ENCODE measurements around the gene SV2C. TPM values are rescaled to one million over a fixed set of nuclear protein-coding genes. Genes with fewer than 3 reads are reported as not detected.

The SV2C gene
- total RNA-seq, 1 donor, result not detected

DNA sequence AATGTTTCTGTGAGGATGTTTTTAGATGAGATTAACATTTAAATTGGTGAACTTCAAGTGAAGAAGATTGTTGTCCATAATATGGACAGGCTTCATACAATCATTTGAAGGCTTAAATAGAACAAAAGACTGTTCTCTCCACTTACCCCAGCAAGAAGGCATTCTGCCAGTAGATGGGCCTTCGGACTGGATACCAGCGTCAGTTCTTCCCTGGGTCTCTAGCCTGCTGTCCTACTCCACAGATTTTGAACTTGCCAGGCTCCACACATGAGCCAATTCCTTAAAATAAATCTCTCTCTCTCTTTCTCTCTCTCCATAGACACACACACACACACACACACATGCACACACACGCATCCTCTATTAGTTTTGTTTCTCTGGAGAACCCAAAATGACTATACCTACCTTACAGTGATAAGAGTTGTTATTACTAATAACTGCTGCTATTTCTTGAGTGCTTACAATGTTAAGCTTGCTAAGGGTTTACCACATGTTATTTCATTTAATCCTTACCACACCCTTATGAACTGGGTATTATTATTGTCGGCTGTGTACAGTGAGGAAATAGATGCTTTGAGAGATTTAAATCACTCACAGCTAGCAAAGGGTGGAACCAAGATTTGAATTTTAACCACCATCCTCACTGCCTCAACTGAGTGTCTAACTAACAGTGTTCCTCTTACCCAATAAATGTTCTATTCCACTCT lies 300.1 kb downstream of the SV2C start:
- DNase-seq (ENCODE audit: insufficient read length, low spot score, missing footprints), result no peak
- no peaks in the 10 kb centered on the region for H3K9me3 ChIP-seq (ENCODE audit: low read depth, low read length)

DNA sequence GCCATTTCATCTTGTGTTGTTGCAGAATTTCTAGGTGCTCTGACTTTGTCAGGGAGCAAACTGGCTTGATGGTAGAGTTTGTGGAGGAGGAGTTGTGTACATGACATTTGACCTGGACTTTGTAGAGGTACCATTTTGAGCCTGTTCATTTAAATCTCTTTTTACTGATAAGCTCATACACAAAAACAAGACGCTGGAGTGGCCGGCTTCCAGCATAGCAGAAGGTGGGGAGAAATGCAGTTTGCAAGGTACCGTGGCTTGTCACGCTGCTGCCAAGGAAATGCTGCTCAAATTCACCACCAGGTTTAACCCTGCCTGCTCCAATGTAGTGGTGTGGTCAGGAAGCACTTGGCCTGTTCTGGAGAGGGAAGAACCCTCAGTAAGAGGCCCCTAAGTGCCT lies 301.0 kb downstream of the SV2C start:
- Histone ChIP-seq H4K20me1 (ENCODE audit: insufficient read depth, low read length) (no peaks in the 10 kb centered on the region), H3K9me3 (ENCODE audit: low read depth, low read length) (no peaks in the 10 kb centered on the region), H3K27me3 (ENCODE audit: insufficient read depth, low read length) (no peaks in the 10 kb centered on the region), H3K36me3 (ENCODE audit: insufficient read depth, low read length) (no peaks in the 10 kb centered on the region), H3K79me2 (ENCODE audit: insufficient read depth, low read length) (no peaks in the 10 kb centered on the region), H3K4me1 (ENCODE audit: insufficient read depth, low read length) (no peaks in the 10 kb centered on the region), H3K4me2 (ENCODE audit: insufficient read depth, low read length) (no peak overlapping the region), H2AFZ (ENCODE audit: low read length) (no peak overlapping the region), H3K4me3 (ENCODE audit: insufficient read depth, low read length) (no peak overlapping the region), H3K27ac (ENCODE audit: low read depth, low read length) (no peak overlapping the region)
- TF ChIP-seq, protein P1, sequence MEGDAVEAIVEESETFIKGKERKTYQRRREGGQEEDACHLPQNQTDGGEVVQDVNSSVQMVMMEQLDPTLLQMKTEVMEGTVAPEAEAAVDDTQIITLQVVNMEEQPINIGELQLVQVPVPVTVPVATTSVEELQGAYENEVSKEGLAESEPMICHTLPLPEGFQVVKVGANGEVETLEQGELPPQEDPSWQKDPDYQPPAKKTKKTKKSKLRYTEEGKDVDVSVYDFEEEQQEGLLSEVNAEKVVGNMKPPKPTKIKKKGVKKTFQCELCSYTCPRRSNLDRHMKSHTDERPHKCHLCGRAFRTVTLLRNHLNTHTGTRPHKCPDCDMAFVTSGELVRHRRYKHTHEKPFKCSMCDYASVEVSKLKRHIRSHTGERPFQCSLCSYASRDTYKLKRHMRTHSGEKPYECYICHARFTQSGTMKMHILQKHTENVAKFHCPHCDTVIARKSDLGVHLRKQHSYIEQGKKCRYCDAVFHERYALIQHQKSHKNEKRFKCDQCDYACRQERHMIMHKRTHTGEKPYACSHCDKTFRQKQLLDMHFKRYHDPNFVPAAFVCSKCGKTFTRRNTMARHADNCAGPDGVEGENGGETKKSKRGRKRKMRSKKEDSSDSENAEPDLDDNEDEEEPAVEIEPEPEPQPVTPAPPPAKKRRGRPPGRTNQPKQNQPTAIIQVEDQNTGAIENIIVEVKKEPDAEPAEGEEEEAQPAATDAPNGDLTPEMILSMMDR (IDR thresholded peaks at IDR 0.05; ENCODE audit: extremely low read depth, low read depth, low read length), result no peak
- DNase-seq (ENCODE audit: insufficient read length, low spot score, missing footprints), result no peak

More for the DNA sequence above, 300.1 kb downstream of the SV2C start:
- Histone ChIP-seq H3K4me1 (ENCODE audit: insufficient read depth, low read length) (no peaks in the 10 kb centered on the region), H3K27ac (ENCODE audit: low read depth, low read length) (no peak overlapping the region), H3K4me3 (ENCODE audit: insufficient read depth, low read length) (no peak overlapping the region), H3K79me2 (ENCODE audit: insufficient read depth, low read length) (no peaks in the 10 kb centered on the region), H3K4me2 (ENCODE audit: insufficient read depth, low read length) (no peak overlapping the region), H3K27me3 (ENCODE audit: insufficient read depth, low read length) (no peaks in the 10 kb centered on the region), H2AFZ (ENCODE audit: low read length) (no peak overlapping the region), H4K20me1 (ENCODE audit: insufficient read depth, low read length) (no peaks in the 10 kb centered on the region), H3K36me3 (ENCODE audit: insufficient read depth, low read length) (no peaks in the 10 kb centered on the region)
- TF ChIP-seq, protein P1 (IDR thresholded peaks at IDR 0.05; ENCODE audit: extremely low read depth, low read depth, low read length), result no peak

DNA sequence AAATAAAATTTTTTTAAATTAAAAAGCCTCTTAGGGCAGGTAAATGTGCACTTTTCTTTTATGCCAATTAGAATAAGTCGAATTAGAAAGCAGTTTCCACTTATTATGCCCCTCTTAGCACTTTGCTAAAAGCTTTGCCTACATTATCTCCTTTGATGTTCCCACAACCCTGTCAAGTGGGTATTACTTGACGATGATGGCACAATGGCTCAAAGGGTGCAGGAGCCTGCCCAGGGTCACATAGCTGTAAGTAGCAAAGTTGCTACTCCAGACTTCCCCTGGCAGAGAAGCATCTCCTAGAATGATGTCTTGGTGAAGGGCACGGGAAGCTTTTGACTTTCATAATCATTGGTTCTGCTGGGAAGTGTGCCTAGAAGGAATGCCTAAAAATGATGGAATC lies 301.5 kb downstream of the SV2C start:
- TF ChIP-seq, protein P1 (IDR thresholded peaks at IDR 0.05; ENCODE audit: extremely low read depth, low read depth, low read length), result no peak
- Histone ChIP-seq H3K4me1 (ENCODE audit: insufficient read depth, low read length) (no peaks in the 10 kb centered on the region), H3K27ac (ENCODE audit: low read depth, low read length) (no peak overlapping the region), H4K20me1 (ENCODE audit: insufficient read depth, low read length) (no peaks in the 10 kb centered on the region), H3K79me2 (ENCODE audit: insufficient read depth, low read length) (no peaks in the 10 kb centered on the region), H3K9me3 (ENCODE audit: low read depth, low read length) (no peaks in the 10 kb centered on the region), H2AFZ (ENCODE audit: low read length) (no peak overlapping the region), H3K36me3 (ENCODE audit: insufficient read depth, low read length) (no peaks in the 10 kb centered on the region), H3K27me3 (ENCODE audit: insufficient read depth, low read length) (no peaks in the 10 kb centered on the region), H3K4me3 (ENCODE audit: insufficient read depth, low read length) (no peak overlapping the region), H3K4me2 (ENCODE audit: insufficient read depth, low read length) (no peak overlapping the region)
- DNase-seq (ENCODE audit: insufficient read length, low spot score, missing footprints), result no peak

DNA sequence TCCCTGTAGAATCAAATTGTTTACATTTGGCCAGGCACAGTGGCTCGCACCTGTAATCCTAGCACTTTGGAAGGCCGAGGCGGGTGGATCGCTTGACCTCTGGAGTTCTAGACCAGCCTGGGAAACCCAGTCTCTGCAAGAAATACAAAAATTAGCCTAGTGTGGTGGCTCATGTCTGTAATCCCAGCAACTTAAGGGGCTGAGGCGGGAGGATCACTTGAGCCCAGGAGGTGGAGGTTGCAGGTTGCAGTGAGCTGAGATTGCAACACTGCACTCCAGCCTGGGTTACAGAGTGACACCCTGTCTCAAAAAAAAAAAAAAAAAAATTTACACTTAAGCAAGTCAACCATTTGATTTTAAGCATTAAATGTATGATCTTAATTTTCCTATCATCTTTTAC lies 302.4 kb downstream of the SV2C start:
- TF ChIP-seq, protein P1 (IDR thresholded peaks at IDR 0.05; ENCODE audit: extremely low read depth, low read depth, low read length), result no peak
- Histone ChIP-seq H3K79me2 (ENCODE audit: insufficient read depth, low read length) (no peaks in the 10 kb centered on the region), H3K9me3 (ENCODE audit: low read depth, low read length) (no peaks in the 10 kb centered on the region), H3K4me1 (ENCODE audit: insufficient read depth, low read length) (no peaks in the 10 kb centered on the region), H3K4me2 (ENCODE audit: insufficient read depth, low read length) (no peak overlapping the region), H3K27ac (ENCODE audit: low read depth, low read length) (no peak overlapping the region), H3K36me3 (ENCODE audit: insufficient read depth, low read length) (no peaks in the 10 kb centered on the region), H3K27me3 (ENCODE audit: insufficient read depth, low read length) (no peaks in the 10 kb centered on the region), H3K4me3 (ENCODE audit: insufficient read depth, low read length) (no peak overlapping the region), H2AFZ (ENCODE audit: low read length) (no peak overlapping the region), H4K20me1 (ENCODE audit: insufficient read depth, low read length) (no peaks in the 10 kb centered on the region)
- DNase-seq (ENCODE audit: insufficient read length, low spot score, missing footprints), result no peak
